Uterus (tissue), 4 donors: ENCODE measurements around the gene NFU1. TPM values are rescaled to one million over a fixed set of nuclear protein-coding genes. Genes with fewer than 3 reads are reported as not detected.

ENCODE experiments used
- DNase-seq, 2 donors: peaks; one replicate each; pipeline ENCODE4 v3.0.0-alpha.2; 2019 to 2020
- H3K27ac ChIP-seq, 2 donors: fragments of 200-600 bp; sonication (generic); 1 replicate in 1 of 2; 2 replicates in 1 of 2; pipeline ENCODE4 v1.5.1; 2016 to 2018
- H3K27me3 ChIP-seq, 2 donors: fragments of 200-600 bp; sonication (generic); one replicate each; pipeline ENCODE4 v1.5.1; 2018 to 2019; ENCODE audit warnings: control low read depth in 1 of 2
- H3K36me3 ChIP-seq, 2 donors: fragments of 200-600 bp; sonication (generic); one replicate each; pipeline ENCODE4 v1.5.1; 2019; ENCODE audit warnings: control low read depth in 1 of 2
- H3K4me1 ChIP-seq, 2 donors: fragments of 200-600 bp; sonication (generic); one replicate each; pipeline ENCODE4 v1.5.1; 2018 to 2019; ENCODE audit warnings: control low read depth in 1 of 2
- H3K4me3 ChIP-seq, 2 donors: fragments of 200-600 bp; sonication (generic); 1 replicate in 1 of 2; 2 replicates in 1 of 2; pipeline ENCODE4 v1.5.1; 2018 to 2019; ENCODE audit warnings: mild to moderate bottlenecking in 1 of 2
- H3K9me3 ChIP-seq, 2 donors: fragments of 200-600 bp; sonication (generic); one replicate each; pipeline ENCODE4 v1.5.1; 2019; ENCODE audit warnings: control low read depth in 1 of 2
- CTCF ChIP-seq, 4 experiments: fragments of 200-600 bp in 2 of 4; fragments of 450-650 bp in 2 of 4; sonication (generic) in 2 of 4; IDR thresholded peaks; one replicate each; pipeline ENCODE4 v1.5.1; 2016 to 2019; ENCODE audit warnings: antibody characterized with exemption in 4 of 4, mild to moderate bottlenecking in 2 of 4, moderate library complexity in 1 of 4
- POLR2A ChIP-seq, 2 donors: fragments of 450-650 bp; IDR thresholded peaks; one replicate each; pipeline ENCODE4 v1.6.1; 2016; ENCODE audit warnings: antibody characterized with exemption in 2 of 2, mild to moderate bottlenecking in 1 of 2, moderate library complexity in 1 of 2
- intact Hi-C: fragments of 100-400 bp; cut with DNase I; formaldehyde crosslinking; loops from one replicate; pipeline ENCODE4 v1.15.1; 2023; ENCODE audit warnings: low total_unique reads
- total RNA-seq, 4 donors: library from RNA; depleted of rRNA in 3 of 4; stranded (reverse); fragments of >200 nt in 3 of 4; gene quantifications; one replicate each; pipeline versions ENCODE4 v1.1.0 to v1.2.4, GENCODE V29; 2014 to 2023
- donor health status: DM: yes; HTN: yes; CAD: no.

Gene NFU1
- total RNA-seq, 4 donors from 2014 or later, result 24.4 to 55.3 (median 41.6) TPM

GRCh38 chr2:69469375-69469774 is 32.1 kb upstream of the NFU1 start:
- H3K36me3 ChIP-seq, result no peaks in the 10 kb centered on the region
- no peak for DNase-seq
- intact Hi-C loops, result no loop called here
- H3K4me1 ChIP-seq, result no peaks in the 10 kb centered on the region
- H3K9me3 ChIP-seq, result no peaks in the 10 kb centered on the region
- H3K4me3 ChIP-seq, result no peak overlapping the region
- TF ChIP-seq POLR2A (IDR thresholded peaks at IDR 0.05) (no peak), CTCF (IDR thresholded peaks at IDR 0.05) (no peak)
- H3K27ac ChIP-seq, result peak overlapping the region in 1 of 2 donors; percentile 11
- H3K27me3 ChIP-seq, result no peaks in the 10 kb centered on the region

- Histone ChIP-seq H3K27ac (no peak overlapping the region), H3K4me1 (no peaks in the 10 kb centered on the region), H3K36me3 (no peaks in the 10 kb centered on the region), H3K4me3 (no peak overlapping the region), H3K27me3 (no peaks in the 10 kb centered on the region), H3K9me3 (no peaks in the 10 kb centered on the region)
- intact Hi-C loops, result no loop called here
- no peak for TF ChIP-seq POLR2A (IDR thresholded peaks at IDR 0.05)
- TF ChIP-seq CTCF (IDR thresholded peaks at IDR 0.05), result no peak
- no peak for DNase-seq
Measured at GRCh38 chr2:69466728-69467127, 29.5 kb upstream of the NFU1 start.

GRCh38 chr2:69465513-69466456 is 28.6 kb upstream of the NFU1 start:
- no peaks in the 10 kb centered on the region for H3K36me3 ChIP-seq
- H3K4me3 ChIP-seq, result no peak overlapping the region
- peak; percentile 59 to 63 for DNase-seq
- no peaks in the 10 kb centered on the region for H3K4me1 ChIP-seq
- no peak overlapping the region for H3K27ac ChIP-seq
- no peaks in the 10 kb centered on the region for H3K27me3 ChIP-seq
- intact Hi-C loops, result no loop called here
- TF ChIP-seq POLR2A (IDR thresholded peaks at IDR 0.05) (no peak), CTCF (IDR thresholded peaks at IDR 0.05) (no peak)
- no peaks in the 10 kb centered on the region for H3K9me3 ChIP-seq

- Histone ChIP-seq H3K9me3 (no peaks in the 10 kb centered on the region), H3K4me1 (no peaks in the 10 kb centered on the region), H3K27ac (no peak overlapping the region), H3K36me3 (no peaks in the 10 kb centered on the region), H3K4me3 (no peak overlapping the region), H3K27me3 (no peaks in the 10 kb centered on the region)
- peak; percentile 42 to 44 for DNase-seq
- no peak for TF ChIP-seq POLR2A (IDR thresholded peaks at IDR 0.05)
- intact Hi-C loops, result no loop called here
Measured at GRCh38 chr2:69464575-69464974, 27.3 kb upstream of the NFU1 start.

GRCh38 chr2:69462780-69463179 is 25.5 kb upstream of the NFU1 start:
- no peak for DNase-seq
- intact Hi-C loops, result no loop called here
- no peak overlapping the region for H3K4me3 ChIP-seq
- no peaks in the 10 kb centered on the region for H3K4me1 ChIP-seq
- no peaks in the 10 kb centered on the region for H3K27me3 ChIP-seq
- no peak for TF ChIP-seq POLR2A (IDR thresholded peaks at IDR 0.05)
- TF ChIP-seq CTCF (IDR thresholded peaks at IDR 0.05), result no peak
- H3K36me3 ChIP-seq, result no peaks in the 10 kb centered on the region
- H3K9me3 ChIP-seq, result no peaks in the 10 kb centered on the region
- no peak overlapping the region for H3K27ac ChIP-seq
